ENCODE results near the gene CAGE1. TPM values are rescaled to one million over a fixed set of nuclear protein-coding genes. Genes with fewer than 3 reads are reported as not detected.

Gene CAGE1
- total RNA-seq, 2 experiments from 2014 or later, result 0.11 to 0.18 TPM

- no peak for TF ChIP-seq CTCF (IDR thresholded peaks at IDR 0.05)
- no peaks in the 10 kb centered on the region for H3K27me3 Mint-ChIP-seq
- H3K4me3 Mint-ChIP-seq, result no peak overlapping the region
- peaks cover 37% of the 10 kb centered on the region for H3K36me3 Mint-ChIP-seq (ENCODE audit: low read depth)
- intact Hi-C loops (cut with micrococcal nuclease), result no loop called here
- ChIA-PET CTCF (interaction anchor here (0.8 to 5.2 kb wide), 3 partner anchors 10 to 305 kb away, joined by 3 to 30 read pairs (median 4); partner anchors contain the start of gene SNRNP48), POLR2A (interaction anchor here (1.0 kb wide), 1 partner anchor 16 kb away, joined by 4 read pairs; no protein-coding TSS in a partner anchor)
- no peak for DNase-seq
- H3K9me3 Mint-ChIP-seq, result no peaks in the 10 kb centered on the region
- no peak for ATAC-seq
- H3K4me1 Mint-ChIP-seq (ENCODE audit: low read depth), result peaks cover 16% of the 10 kb centered on the region
- H3K27ac Mint-ChIP-seq, result peak overlapping the region; percentile 31
Measured at GRCh38 chr6:7285416-7285815, 104.1 kb downstream of the CAGE1 start.

- no peaks in the 10 kb centered on the region for H3K9me3 Mint-ChIP-seq
- ChIA-PET CTCF (interaction anchor here (1.2 to 5.2 kb wide), 3 partner anchors 8 to 17 kb away, joined by 3 to 30 read pairs (median 5); no protein-coding TSS in a partner anchor), POLR2A (no interaction called here)
- ATAC-seq (no peak), DNase-seq (no peak)
- peaks cover 29% of the 10 kb centered on the region for H3K36me3 Mint-ChIP-seq (ENCODE audit: low read depth)
- no peak overlapping the region for H3K4me3 Mint-ChIP-seq
- no peak for TF ChIP-seq CTCF (IDR thresholded peaks at IDR 0.05)
- H3K4me1 Mint-ChIP-seq (ENCODE audit: low read depth), result peaks cover 16% of the 10 kb centered on the region
- intact Hi-C loops (cut with micrococcal nuclease), result no loop called here
- H3K27me3 Mint-ChIP-seq, result no peaks in the 10 kb centered on the region
- H3K27ac Mint-ChIP-seq, result peak overlapping the region; percentile 46
Measured at GRCh38 chr6:7283676-7284075, 105.9 kb downstream of the CAGE1 start.

- ChIA-PET POLR2A (no interaction called here), CTCF (interaction anchor here (0.9 to 2.1 kb wide), 5 partner anchors 10 to 114 kb away, joined by 3 to 5 read pairs (median 3); no protein-coding TSS in a partner anchor)
- Mint-ChIP-seq H3K36me3 (ENCODE audit: low read depth) (peaks cover 19% of the 10 kb centered on the region), H3K27me3 (no peaks in the 10 kb centered on the region), H3K9me3 (no peaks in the 10 kb centered on the region), H3K27ac (peak overlapping the region; percentile 69), H3K4me1 (ENCODE audit: low read depth) (peaks cover 16% of the 10 kb centered on the region), H3K4me3 (no peak overlapping the region)
- peak; percentile 67 for ATAC-seq
- DNase-seq, result peak; percentile 15
- TF ChIP-seq CTCF (IDR thresholded peaks at IDR 0.05), result no peak
- intact Hi-C loops (cut with micrococcal nuclease), result no loop called here
Measured at GRCh38 chr6:7282097-7282906, 107.2 kb downstream of the CAGE1 start.

Other genes with a start within 250 kb of the CAGE1 start
- gene SSR1, start 76.5 kb downstream of the CAGE1 start, total RNA-seq, result 100 to 1,000 TPM; 117 to 124 TPM
- 10 to 100 TPM; 46.8 to 50.0 TPM for gene RIOK1, start 66 bp upstream of the CAGE1 start, total RNA-seq
- gene DSP, start 151.9 kb upstream of the CAGE1 start, total RNA-seq, result under 1 TPM; 0.07 to 0.25 TPM
- gene SNRNP48, start 200.5 kb upstream of the CAGE1 start, total RNA-seq, result 10 to 100 TPM; 19.8 to 22.4 TPM

All from activated CD8-positive, alpha-beta T cell treated with anti-CD3 and anti-CD28 coated beads for 36 hours (primary cell).